PC-3 (cell line): ENCODE measurements around the gene SMIM1.

ENCODE experiments used
- CTCF ChIP-seq: fragments of 300-600 bp; sonication (generic); conservative IDR thresholded peaks from 2 replicates; pipeline ENCODE4 v1.5.1; 2017; ENCODE audit warnings: antibody characterized with exemption, low read depth, mild to moderate bottlenecking, low read length
- EZH2 ChIP-seq: fragments of 300-600 bp; sonication (generic); IDR thresholded peaks from one replicate; pipeline ENCODE4 v1.6.1; 2017; ENCODE audit warnings: antibody characterized with exemption, mild to moderate bottlenecking, low read length; ENCODE audit not compliant: unreplicated experiment
- EZH2phosphoT487 ChIP-seq: fragments of 300-600 bp; sonication (generic); IDR thresholded peaks from 2 replicates; pipeline ENCODE4 v1.6.1; 2018; ENCODE audit warnings: mild to moderate bottlenecking, antibody characterized with exemption, low read length, borderline replicate concordance

GRCh38 chr1:3790500-3790923 is 18.0 kb downstream of the SMIM1 start:
- TF ChIP-seq CTCF: no peak
- no peak for TF ChIP-seq EZH2
- no peak for TF ChIP-seq EZH2phosphoT487
